Stimulated activated memory B cell treated with anti-CD40 and anti-IgM and Interleukin-4, amounts not matched to agents 10 μg/mL and 1 μg/mL and 100 μg/mL, for 72 hours (primary cell): ENCODE data around the gene KRTAP2-3.
"Not testable (repeated sequence)": the region's sequence is repeated elsewhere in the genome, so short reads cannot be mapped to it uniquely, and the experiment has no call there.

ENCODE experiments used
- ATAC-seq: fragments of 150-1000 bp; cut with Tn5 transposase; 2 replicates; pipeline ENCODE4 v1.10.0; 2021
- H3K27ac Mint-ChIP-seq: one replicate; pipeline ENCODE4 v1.8.0; 2022; ENCODE audit warnings: mild to moderate bottlenecking, mixed read lengths
- H3K27me3 Mint-ChIP-seq: one replicate; pipeline ENCODE4 v1.8.0; 2022; ENCODE audit warnings: mixed read lengths
- H3K36me3 Mint-ChIP-seq: one replicate; pipeline ENCODE4 v1.8.0; 2022; ENCODE audit warnings: mixed read lengths
- H3K4me1 Mint-ChIP-seq: one replicate; pipeline ENCODE4 v1.8.0; 2022; ENCODE audit warnings: mixed read lengths
- H3K4me3 Mint-ChIP-seq: one replicate; pipeline ENCODE4 v1.8.0; 2022; ENCODE audit warnings: mild to moderate bottlenecking, moderate library complexity, mixed read lengths
- H3K9me3 Mint-ChIP-seq: one replicate; pipeline ENCODE4 v1.8.0; 2022; ENCODE audit warnings: mixed read lengths

The KRTAP2-3 gene

DNA sequence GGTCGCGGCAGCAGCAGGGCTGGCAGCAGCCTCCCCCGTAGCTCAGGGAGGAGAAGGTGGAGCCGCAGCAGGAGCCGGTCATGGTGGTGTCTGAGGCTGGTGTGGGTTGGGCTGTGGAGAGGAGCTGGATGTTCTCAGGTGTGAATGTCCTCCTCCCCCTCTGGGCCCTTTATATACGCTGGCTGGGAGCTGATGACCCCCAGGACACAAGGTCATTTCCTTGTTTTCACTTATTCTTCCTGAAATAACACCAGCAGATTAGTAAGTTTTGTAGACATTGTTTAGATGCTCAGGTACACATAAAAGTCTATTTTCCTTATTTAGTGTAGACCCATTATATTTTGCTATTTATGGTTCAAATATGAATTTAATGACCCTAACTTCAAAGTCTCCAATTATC is 4.8 kb downstream of the KRTAP2-3 start, which contains the start of gene KRTAP2-2:
TSS of gene KRTAP2-2 (minus strand) at position 101 of the 400 bp plus-strand sequence. CDS start at position 82, 19 bp downstream.
- H3K36me3 Mint-ChIP-seq, H3K4me3 Mint-ChIP-seq, H3K4me1 Mint-ChIP-seq, H3K9me3 Mint-ChIP-seq, H3K27ac Mint-ChIP-seq: not testable (repeated sequence)
- peaks cover 52% of the 10 kb centered on the region for H3K27me3 Mint-ChIP-seq
- peak; percentile 41 for ATAC-seq

DNA sequence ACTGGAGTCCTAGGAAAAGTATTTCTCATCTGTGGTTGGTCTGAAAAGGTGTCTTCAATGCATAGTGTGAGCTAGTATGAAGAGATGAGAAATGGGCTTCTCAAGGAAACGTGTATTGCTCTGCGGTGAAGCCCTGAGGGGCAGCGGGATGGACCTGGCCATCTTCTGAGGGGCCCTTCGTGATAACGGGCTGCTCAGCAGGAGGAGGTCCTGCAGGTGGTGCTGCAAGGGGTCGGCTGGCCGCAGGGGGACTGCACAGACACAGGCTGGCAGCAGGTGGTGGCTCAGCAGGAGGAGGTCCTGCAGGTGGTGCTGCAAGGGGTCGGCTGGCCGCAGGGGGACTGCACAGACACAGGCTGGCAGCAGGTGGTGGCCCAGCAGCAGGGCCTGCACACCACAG is 5.4 kb downstream of the KRTAP2-3 start:
- peaks cover 48% of the 10 kb centered on the region for H3K27me3 Mint-ChIP-seq
- H3K36me3 Mint-ChIP-seq, H3K4me3 Mint-ChIP-seq, ATAC-seq, H3K27ac Mint-ChIP-seq, H3K4me1 Mint-ChIP-seq, H3K9me3 Mint-ChIP-seq: not testable (repeated sequence)

DNA sequence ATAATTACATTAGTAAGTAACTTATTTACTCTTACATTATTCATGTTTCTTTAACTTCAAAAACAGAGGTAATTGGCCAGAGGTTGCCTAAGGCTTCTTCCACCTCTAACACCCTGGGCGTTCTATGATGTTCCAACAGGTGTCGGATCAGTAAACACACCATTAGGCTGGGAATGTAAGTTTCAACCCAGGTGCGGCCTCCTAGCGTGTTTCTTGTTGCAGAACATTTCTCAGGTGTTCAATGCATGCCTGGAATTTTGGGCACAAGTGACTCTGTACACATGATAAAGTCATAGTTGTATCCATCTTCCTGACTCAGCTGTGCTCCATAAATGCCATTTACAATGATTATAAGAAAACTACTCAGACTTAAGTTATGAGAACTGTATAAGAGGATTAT is 5.9 kb downstream of the KRTAP2-3 start:
- Mint-ChIP-seq H3K36me3 (no peaks in the 10 kb centered on the region), H3K9me3 (peaks cover 4% of the 10 kb centered on the region), H3K4me1 (no peaks in the 10 kb centered on the region), H3K4me3 (no peak overlapping the region), H3K27ac (no peak overlapping the region), H3K27me3 (peaks cover 43% of the 10 kb centered on the region)
- ATAC-seq: no peak

DNA sequence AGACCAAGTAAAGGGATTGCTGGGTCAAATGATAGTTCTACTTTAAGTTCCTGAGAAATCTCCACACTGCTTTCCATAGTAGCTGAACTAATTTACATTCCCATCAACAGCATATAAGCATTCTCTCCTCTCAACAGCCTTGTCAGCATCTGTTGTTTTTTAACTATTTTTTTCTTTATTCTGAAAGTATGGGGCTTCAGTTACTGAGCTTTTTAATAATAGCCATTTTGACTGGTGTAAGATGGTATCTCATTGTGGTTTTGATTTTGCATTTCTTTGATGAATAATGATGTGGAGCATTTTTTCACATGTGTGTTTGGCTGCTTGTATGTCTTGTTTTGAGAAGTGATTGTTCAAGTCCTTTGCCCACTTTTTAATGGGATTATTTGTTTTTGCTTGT is 7.3 kb downstream of the KRTAP2-3 start:
- H3K27ac Mint-ChIP-seq: no peak overlapping the region
- no peak for ATAC-seq

DNA sequence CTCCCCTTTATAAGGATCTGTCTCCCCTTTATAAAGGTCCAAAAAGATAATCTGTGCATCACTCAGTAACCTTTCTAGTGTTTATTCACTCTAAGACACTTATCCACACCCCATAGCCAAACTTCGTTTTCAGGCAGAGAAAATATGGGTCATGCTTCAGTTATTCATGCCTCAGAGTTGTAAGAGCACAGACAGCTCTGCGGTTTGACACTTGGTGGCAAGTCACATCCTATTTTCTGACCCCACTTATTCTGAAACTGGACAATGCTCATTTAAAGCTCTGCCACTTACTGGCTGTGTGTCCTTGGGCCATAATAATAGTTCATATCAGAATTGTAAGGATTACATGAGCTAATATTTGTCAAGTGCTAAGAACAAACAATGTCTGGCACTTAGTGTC is 10.8 kb downstream of the KRTAP2-3 start:
- H3K27ac Mint-ChIP-seq: no peak overlapping the region
- H3K36me3 Mint-ChIP-seq: no peaks in the 10 kb centered on the region
- H3K27me3 Mint-ChIP-seq: peaks cover 35% of the 10 kb centered on the region
- H3K4me1 Mint-ChIP-seq: no peaks in the 10 kb centered on the region
- peak; percentile 45 for ATAC-seq
- H3K9me3 Mint-ChIP-seq: no peaks in the 10 kb centered on the region
- no peak overlapping the region for H3K4me3 Mint-ChIP-seq

More for the DNA sequence above, 7.3 kb downstream of the KRTAP2-3 start:
- Mint-ChIP-seq H3K27me3 (peaks cover 28% of the 10 kb centered on the region), H3K9me3 (peaks cover 1% of the 10 kb centered on the region), H3K4me3 (no peak overlapping the region), H3K36me3 (no peaks in the 10 kb centered on the region), H3K4me1 (no peaks in the 10 kb centered on the region)

DNA sequence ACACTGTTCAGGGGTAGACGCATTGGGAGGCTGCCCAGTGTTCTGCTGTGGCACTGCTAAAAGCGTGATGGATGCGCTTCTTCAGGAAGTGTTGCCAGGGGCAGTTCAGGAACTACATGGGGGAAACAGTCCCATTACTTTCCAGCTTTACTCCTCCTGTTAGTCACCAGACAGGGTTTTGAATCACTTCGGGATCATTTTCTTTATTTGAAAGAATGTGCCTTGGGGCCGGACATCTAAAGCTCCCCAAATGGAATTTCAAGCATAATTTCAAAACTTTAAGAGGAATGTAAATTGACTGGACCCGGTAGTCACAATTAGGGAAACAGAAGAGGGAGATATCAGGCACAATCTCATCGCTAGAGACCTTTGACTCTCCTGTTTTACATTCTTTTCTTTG is 11.5 kb downstream of the KRTAP2-3 start:
- no peaks in the 10 kb centered on the region for H3K36me3 Mint-ChIP-seq
- H3K9me3 Mint-ChIP-seq: no peaks in the 10 kb centered on the region
- no peak overlapping the region for H3K27ac Mint-ChIP-seq
- H3K4me1 Mint-ChIP-seq: no peaks in the 10 kb centered on the region
- H3K4me3 Mint-ChIP-seq: no peak overlapping the region
- H3K27me3 Mint-ChIP-seq: peaks cover 29% of the 10 kb centered on the region
- no peak for ATAC-seq

DNA sequence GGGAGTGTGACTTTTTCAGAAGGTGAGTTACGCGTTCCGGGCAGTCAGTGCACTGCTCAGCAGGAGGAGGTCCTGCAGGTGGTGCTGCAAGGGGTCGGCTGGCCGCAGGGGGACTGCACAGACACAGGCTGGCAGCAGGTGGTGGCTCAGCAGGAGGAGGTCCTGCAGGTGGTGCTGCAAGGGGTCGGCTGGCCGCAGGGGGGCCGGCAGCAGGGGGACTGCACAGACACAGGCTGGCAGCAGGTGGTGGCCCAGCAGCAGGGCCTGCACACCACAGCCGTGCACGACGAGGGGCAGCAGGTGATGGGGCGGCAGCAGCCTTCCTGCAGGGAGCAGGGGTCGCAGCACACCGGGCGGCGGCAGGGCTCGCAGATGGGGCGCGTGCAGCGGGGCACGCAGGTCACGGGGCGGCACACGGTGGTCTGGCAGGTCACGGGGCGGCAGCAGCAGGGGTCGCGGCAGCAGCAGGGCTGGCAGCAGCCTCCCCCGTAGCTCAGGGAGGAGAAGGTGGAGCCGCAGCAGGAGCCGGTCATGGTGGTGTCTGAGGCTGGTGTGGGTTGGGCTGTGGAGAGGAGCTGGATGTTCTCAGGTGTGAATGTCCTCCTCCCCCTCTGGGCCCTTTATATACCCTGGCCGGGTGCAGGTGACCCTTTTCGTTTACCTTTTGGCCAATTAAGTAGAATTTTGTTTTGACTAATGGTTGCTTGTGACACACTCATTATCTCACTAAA is 13.0 kb downstream of the KRTAP2-3 start, which contains the start of gene KRTAP2-1:
TSS of gene KRTAP2-1 (minus strand) at position 582 of the 731 bp plus-strand sequence. CDS start at position 533, 49 bp downstream.
- H3K4me3 Mint-ChIP-seq: not testable (repeated sequence)

DNA sequence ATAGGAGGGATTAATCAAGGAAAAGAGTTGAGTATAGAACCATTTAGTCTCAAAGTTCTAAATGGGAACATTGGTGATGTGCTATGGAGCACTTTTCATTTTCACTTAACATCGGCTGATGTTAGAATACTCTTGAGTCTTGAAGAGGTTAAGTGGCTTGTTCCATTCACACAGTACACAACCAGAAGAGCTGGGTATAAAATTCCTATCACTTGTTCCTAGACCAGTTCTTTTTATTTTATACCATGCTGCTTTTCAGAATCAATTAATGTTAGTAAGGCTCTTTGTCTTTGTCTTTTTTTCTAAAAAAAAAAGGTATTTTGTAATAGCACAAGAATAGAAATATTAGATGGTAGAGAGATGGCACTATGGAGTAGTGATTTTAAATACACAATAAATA is 17.0 kb downstream of the KRTAP2-3 start:
- H3K4me1 Mint-ChIP-seq: no peaks in the 10 kb centered on the region
- no peak overlapping the region for H3K27ac Mint-ChIP-seq
- ATAC-seq: no peak
- no peaks in the 10 kb centered on the region for H3K36me3 Mint-ChIP-seq
- no peaks in the 10 kb centered on the region for H3K9me3 Mint-ChIP-seq
- H3K4me3 Mint-ChIP-seq: no peak overlapping the region
- peaks cover 22% of the 10 kb centered on the region for H3K27me3 Mint-ChIP-seq

More for the DNA sequence above, 13.0 kb downstream of the KRTAP2-3 start, which contains the start of gene KRTAP2-1:
- not testable (repeated sequence) for H3K27ac Mint-ChIP-seq, H3K4me1 Mint-ChIP-seq, H3K36me3 Mint-ChIP-seq, H3K9me3 Mint-ChIP-seq
- peak; percentile 27 for ATAC-seq
- H3K27me3 Mint-ChIP-seq: peaks cover 18% of the 10 kb centered on the region

DNA sequence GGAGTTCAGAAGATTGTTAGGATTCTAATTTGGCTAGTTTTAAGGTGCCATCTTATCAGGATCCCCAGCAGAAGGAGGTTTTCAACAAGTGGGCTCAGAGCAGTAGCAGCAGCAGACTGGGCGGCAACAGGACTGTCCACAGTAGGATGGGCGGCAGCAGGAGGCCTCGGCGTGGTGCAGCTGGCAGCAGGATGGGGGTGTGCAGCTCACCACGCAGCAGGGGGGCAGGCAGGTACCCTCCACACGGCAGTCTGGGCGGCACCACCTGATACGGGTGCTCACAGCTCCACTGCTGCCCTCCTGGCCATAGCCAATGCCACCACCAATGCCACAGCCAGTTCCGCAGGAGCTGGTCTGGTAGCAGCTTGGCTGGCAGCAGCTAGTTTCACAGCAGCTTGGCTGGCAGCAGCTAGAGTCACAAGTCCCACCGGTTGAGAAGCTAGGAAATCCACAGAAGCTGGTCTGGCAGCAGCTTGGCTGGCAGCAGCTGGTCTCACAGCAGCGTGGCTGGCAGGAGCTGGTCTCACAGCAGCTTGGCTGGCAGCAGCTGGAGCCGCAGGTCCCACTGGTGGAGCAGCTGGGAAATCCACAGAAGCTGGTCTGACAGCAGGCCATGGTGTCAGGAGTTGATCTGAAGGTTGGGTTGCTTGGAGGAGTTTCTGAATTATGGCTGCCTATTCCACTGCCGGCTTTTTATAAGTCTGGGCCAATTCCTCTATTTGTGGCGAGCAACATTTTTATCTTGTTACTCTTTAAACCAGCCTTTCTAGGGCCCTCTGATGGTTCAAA is 18.9 kb downstream of the KRTAP2-3 start, which contains the start of gene KRTAP1-1:
TSS of gene KRTAP1-1 (minus strand) at position 668 of the 789 bp plus-strand sequence. CDS start at position 615, 53 bp downstream.
- H3K36me3 Mint-ChIP-seq, H3K4me3 Mint-ChIP-seq, ATAC-seq, H3K27ac Mint-ChIP-seq, H3K9me3 Mint-ChIP-seq, H3K4me1 Mint-ChIP-seq: not testable (repeated sequence)
- H3K27me3 Mint-ChIP-seq: peaks cover 23% of the 10 kb centered on the region

DNA sequence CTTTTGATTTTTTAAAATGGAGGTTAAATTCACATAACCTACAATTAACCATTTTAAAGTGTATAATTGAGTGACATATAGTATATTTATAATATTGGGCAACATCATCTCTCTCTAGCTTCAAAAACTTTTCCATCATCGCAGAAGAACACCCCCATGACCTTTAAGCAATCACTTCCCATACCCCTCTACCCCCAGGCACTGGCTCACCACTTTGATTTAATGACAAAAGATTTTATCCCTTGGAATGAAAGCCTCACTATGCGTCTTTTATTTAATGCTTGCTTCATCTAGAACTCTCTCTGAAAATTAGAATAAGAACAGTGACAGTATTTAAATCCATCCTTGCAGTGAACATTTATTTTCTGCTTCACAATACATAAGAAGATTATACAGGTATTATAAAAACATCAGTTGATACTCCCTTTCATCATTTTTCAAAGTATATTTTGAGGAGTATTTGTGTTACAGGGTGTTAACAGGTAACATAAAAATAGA is 22.0 kb downstream of the KRTAP2-3 start:
- Mint-ChIP-seq H3K4me3 (no peak overlapping the region), H3K36me3 (no peaks in the 10 kb centered on the region), H3K27me3 (peaks cover 27% of the 10 kb centered on the region), H3K27ac (no peak overlapping the region), H3K9me3 (no peaks in the 10 kb centered on the region), H3K4me1 (no peaks in the 10 kb centered on the region)
- ATAC-seq: no peak

DNA sequence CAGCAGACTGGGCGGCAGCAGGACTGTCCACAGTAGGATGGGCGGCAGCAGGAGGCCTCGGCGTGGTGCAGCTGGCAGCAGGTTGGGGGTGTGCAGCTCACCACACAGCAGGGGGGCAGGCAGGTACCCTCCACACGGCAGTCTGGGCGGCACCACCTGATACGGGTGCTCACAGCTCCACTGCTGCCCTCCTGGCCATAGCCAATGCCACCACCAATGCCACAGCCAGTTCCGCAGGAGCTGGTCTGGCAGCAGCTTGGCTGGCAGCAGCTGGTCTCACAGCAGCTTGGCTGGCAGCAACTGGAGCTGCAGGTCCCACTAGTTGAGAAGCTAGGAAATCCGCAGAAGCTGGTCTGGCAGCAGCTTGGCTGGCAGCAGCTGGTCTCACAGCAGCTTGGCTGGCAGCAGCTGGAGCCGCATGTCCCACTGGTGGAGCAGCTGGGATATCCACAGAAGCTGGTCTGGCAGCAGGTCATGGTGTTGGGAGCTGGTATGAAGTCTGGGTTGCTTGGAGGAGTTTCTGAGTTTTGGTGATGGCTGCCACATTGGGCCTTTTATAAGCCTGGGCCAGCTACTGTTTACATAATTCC is 25.5 kb downstream of the KRTAP2-3 start, which contains the start of gene KRTAP1-3:
TSS of gene KRTAP1-3 (minus strand) at position 529 of the 590 bp plus-strand sequence. CDS start at position 476, 53 bp downstream.
- not testable (repeated sequence) for H3K4me3 Mint-ChIP-seq, H3K4me1 Mint-ChIP-seq, H3K9me3 Mint-ChIP-seq, H3K36me3 Mint-ChIP-seq, H3K27ac Mint-ChIP-seq
- ATAC-seq: peak; percentile 41
- peaks cover 48% of the 10 kb centered on the region for H3K27me3 Mint-ChIP-seq

DNA sequence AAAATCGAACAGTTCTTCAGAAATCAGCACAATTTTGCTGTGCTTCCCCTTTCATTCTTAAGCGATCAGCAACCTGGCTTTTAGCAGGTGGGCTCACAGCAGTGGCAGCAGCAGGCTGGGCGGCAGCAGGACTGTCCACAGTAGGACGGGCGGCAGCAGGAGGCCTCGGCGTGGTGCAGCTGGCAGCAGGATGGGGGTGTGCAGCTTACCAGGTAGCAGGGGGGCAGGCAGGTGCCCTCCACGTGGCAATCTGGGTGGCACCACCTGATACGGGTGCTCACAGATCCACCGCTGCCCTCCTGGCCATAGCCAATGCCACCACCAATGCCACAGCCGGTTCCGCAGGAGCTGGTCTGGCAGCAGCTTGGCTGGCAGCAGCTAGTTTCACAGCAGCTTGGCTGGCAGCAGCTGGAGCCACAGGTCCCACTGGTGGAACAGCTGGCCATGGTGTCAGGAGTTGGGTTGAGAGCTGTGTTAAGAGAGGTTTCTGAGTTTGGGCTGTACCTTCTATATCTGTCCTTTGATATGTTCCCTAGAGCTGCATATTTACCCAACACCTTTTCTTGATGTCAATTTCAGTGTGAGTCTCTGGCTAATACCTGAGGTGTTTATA is 30.2 kb downstream of the KRTAP2-3 start, which contains the start of gene KRTAP1-4:
TSS of gene KRTAP1-4 (minus strand) at position 563 of the 613 bp plus-strand sequence. CDS start at position 446, 117 bp downstream.
- H3K27me3 Mint-ChIP-seq: peaks cover 65% of the 10 kb centered on the region
- peak; percentile 12 for ATAC-seq
- H3K4me3 Mint-ChIP-seq: no peak within 1 kb of the TSS
- H3K36me3 Mint-ChIP-seq: no peaks in the 10 kb centered on the region
- no peak within 1 kb of the TSS for H3K27ac Mint-ChIP-seq
- no peaks in the 10 kb centered on the region for H3K4me1 Mint-ChIP-seq
- H3K9me3 Mint-ChIP-seq: no peaks in the 10 kb centered on the region

DNA sequence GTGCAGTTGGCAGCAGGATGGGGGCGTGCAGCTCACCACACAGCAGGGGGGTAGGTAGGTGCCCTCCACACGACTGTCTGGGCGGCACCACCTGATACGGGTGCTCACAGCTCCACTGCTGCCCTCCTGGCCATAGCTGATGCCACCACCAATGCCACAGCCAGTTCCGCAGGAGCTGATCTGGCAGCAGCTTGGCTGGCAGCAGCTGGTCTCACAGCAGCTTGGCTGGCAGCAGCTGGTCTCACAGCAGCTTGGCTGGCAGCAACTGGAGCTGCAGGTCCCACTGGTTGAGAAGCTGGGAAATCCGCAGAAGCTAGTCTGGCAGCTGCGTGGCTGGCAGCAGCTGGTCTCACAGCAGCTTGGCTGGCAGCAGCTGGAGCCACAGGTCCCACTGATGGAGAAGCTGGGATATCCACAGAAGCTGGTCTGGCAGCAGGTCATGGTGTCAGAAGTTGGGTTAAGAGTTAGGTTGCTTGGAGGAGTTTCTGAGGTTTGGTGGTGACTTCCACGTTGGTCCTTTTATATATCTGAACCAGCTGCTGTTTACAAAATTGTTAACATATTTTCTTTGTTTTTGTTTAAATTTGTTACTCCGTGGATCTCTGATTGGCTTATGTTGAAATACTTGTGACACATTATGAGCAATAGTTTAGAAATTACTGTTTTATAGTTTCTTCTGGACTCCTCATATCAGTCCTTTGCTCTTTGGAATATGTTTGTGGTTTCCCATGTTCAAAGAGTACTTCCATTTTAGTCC is 33.0 kb downstream of the KRTAP2-3 start, which contains the start of gene KRTAP1-5:
TSS of gene KRTAP1-5 (minus strand) at position 494 of the 757 bp plus-strand sequence. CDS start at position 441, 53 bp downstream.
- no peak for ATAC-seq
- Mint-ChIP-seq H3K4me3 (no peak within 1 kb of the TSS), H3K27me3 (peaks cover 50% of the 10 kb centered on the region), H3K9me3 (no peaks in the 10 kb centered on the region), H3K27ac (no peak within 1 kb of the TSS), H3K36me3 (no peaks in the 10 kb centered on the region), H3K4me1 (no peaks in the 10 kb centered on the region)

DNA sequence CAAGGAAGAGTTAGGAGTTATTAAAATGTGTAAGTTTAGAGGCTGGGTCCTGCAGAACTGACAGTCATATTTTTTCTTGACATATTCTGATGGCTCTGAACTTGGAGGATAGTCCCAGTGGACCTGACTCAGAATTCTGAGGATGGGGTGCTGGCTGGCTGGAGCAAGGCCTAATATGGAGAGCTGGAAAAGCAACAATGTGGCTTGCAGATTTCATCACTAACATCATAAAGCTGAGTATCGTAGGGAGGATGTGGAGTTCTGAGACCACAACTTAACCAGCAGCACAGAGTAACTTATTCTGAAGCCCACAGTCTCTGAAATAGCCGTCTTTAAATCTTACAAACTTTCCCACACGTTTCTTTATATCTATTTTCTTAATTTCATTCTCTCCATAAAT is 35.2 kb downstream of the KRTAP2-3 start:
- peaks cover 37% of the 10 kb centered on the region for H3K27me3 Mint-ChIP-seq

More for the DNA sequence above, 35.2 kb downstream of the KRTAP2-3 start:
- Mint-ChIP-seq H3K4me3 (no peak overlapping the region), H3K9me3 (peaks cover 5% of the 10 kb centered on the region), H3K27ac (no peak overlapping the region), H3K36me3 (no peaks in the 10 kb centered on the region), H3K4me1 (no peaks in the 10 kb centered on the region)
- ATAC-seq: no peak
